ENCODE data around the gene TFF2.

TFF2 gene

DNA sequence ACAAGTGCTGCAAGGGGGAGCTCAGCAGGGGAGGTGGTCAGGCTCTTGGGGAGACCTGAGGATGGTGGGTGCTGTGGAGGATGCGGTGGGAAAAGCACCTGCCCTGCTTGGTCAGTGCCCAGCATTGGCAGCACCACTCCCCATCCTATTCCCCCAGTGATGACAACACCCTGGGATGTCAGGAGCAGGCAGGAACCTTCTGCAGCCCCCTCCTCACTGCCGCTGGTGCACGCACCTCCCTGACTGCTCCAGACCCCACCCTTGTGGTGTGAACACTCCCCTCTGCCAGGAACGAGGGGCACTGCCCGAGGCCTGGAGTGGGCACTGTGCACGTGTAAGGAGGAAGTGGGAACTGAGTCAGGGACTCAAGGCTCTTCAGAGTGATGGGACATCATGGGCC is 32.5 kb upstream of the TFF2 start:
- TF ChIP-seq, protein P1, sequence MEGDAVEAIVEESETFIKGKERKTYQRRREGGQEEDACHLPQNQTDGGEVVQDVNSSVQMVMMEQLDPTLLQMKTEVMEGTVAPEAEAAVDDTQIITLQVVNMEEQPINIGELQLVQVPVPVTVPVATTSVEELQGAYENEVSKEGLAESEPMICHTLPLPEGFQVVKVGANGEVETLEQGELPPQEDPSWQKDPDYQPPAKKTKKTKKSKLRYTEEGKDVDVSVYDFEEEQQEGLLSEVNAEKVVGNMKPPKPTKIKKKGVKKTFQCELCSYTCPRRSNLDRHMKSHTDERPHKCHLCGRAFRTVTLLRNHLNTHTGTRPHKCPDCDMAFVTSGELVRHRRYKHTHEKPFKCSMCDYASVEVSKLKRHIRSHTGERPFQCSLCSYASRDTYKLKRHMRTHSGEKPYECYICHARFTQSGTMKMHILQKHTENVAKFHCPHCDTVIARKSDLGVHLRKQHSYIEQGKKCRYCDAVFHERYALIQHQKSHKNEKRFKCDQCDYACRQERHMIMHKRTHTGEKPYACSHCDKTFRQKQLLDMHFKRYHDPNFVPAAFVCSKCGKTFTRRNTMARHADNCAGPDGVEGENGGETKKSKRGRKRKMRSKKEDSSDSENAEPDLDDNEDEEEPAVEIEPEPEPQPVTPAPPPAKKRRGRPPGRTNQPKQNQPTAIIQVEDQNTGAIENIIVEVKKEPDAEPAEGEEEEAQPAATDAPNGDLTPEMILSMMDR (IDR thresholded peaks at IDR 0.05; ENCODE audit: low read depth, low read length), result no peak

DNA sequence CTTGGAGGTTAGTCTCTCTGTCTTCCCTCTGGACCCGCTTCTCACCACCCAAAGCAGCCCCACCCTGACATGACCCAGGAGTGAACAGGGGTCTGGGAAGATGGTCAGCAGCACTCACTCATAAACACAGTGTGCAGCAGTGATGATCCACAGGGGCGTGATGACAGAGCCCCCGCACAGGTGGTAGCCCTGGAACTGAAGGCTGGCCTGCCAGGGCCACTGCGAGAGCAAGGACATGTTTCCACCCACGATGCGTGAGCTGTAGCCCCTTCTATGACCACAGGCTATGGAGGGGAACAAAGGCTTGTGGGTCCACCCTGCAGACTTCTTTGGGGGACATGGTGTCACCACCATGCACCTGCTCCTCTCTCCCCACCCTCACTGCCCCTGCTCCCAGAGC is 32.1 kb upstream of the TFF2 start:
- TF ChIP-seq, protein P1 (IDR thresholded peaks at IDR 0.05; ENCODE audit: low read depth, low read length), result no peak
- no peak for DNase-seq (ENCODE audit: extremely low read depth, low read depth)

More for the DNA sequence above, 32.5 kb upstream of the TFF2 start:
- DNase-seq (ENCODE audit: extremely low read depth, low read depth), result no peak

DNA sequence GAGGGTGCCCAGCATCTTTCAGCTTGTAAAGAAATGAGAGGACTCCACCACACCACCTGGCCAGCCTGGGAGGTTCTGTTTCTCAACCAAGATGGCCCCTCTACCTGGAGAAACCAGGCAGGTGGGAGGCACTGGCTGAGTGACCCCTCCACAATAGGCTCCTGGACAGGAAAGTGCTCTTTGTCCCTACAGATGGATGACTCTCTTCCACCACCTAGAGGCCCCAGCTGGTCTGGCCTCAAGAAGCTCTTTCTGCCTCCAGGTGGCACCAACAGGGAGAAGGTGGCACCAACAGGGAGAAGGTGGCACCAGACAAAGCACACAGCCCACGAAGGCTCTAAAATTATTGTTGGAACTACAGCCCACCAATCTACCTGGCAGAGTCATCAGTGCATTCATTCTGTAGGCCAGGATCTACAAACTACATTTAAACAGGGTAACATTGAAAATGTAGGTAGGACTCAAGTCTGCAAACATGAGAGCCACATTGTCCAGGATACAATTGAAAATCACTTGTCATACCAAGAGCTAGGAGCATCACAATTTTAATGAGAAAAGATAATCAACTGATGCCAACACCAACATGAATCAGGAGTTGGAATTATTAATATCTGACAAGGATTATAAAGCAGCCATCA is 30.7 kb upstream of the TFF2 start:
- TF ChIP-seq, protein P1 (IDR thresholded peaks at IDR 0.05; ENCODE audit: low read depth, low read length), result peak; percentile 70
- no peak for DNase-seq (ENCODE audit: extremely low read depth, low read depth)

DNA sequence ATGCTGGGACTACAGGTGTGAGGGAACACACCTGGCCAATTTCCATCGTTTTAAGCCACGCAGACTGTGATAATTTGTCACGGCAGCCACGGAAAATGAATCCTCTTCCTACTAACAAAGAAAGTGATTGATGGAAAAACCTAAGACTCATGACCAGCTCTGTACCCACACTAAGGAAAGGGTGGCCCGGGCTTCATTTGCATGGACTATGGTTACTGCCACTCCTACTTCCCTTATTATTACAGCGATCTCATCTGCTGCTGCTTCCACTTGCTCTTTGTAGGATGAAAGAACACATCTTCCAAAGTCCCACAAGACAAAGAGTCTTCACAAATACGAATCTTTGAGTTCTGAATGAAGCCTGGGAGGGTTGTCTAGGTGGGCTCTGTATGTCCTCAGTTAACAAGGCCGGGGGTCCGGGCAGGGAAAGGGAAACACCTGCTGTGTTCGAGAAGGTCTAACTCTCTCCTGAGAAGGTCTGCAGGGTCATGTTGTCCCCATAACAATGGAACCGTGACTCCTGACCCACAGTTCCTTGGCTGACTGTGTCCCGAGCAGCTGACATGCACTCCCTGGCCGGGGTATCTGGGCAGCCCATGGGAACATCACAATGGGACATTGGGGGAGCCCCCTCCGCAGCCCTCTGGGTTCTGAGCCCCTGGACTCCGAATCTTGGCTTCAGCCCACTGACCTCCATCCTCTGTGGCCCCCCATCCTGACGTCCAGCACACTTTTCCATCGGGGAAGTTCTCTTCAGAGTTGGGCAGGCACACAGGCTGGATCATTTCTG is 28.8 kb upstream of the TFF2 start:
- DNase-seq (ENCODE audit: extremely low read depth, low read depth), result no peak
- TF ChIP-seq, protein P1 (IDR thresholded peaks at IDR 0.05; ENCODE audit: low read depth, low read length), result no peak

DNA sequence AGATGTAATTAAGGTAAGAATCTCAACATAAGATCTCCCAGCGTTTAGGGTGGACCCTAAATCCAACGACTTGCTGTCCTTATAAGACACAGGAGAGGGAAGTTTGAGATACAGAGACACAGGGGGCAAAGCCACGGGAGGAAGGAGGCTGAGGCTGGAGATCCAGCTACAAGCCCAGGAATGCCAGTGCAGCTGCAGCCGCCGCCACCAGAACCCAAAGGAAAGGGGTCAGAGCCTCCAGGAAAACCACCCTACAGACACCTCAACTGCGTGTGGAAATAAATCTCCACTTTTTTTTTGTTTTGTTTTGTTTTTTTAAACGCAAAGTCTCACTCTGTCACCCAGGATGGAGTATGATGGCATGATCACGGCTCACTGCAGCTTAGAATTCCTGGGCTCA is 27.6 kb upstream of the TFF2 start:
- TF ChIP-seq, protein P1 (IDR thresholded peaks at IDR 0.05; ENCODE audit: low read depth, low read length), result no peak
- DNase-seq (ENCODE audit: extremely low read depth, low read depth), result no peak

DNA sequence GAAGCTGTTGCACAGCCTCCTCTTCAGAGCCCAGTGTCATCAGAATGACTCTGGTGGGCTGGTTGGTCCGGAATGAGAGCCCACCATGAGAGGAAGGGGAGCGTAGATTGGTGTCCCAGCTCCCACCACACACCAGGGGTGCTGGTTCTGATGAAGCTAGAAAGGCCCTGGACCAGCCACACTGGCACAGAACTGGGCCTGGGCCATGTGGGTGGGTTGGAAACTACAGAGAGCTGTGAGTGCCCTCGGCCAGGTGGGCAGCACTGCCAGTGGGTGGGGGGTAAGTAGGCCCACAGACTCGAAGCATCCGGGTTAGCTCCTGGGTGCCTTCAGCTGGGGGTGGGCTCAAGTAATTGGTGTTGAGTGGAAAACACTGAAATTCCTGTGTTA is 27.2 kb upstream of the TFF2 start:
- TF ChIP-seq, protein P1 (IDR thresholded peaks at IDR 0.05; ENCODE audit: low read depth, low read length), result no peak
- DNase-seq (ENCODE audit: extremely low read depth, low read depth), result no peak

DNA sequence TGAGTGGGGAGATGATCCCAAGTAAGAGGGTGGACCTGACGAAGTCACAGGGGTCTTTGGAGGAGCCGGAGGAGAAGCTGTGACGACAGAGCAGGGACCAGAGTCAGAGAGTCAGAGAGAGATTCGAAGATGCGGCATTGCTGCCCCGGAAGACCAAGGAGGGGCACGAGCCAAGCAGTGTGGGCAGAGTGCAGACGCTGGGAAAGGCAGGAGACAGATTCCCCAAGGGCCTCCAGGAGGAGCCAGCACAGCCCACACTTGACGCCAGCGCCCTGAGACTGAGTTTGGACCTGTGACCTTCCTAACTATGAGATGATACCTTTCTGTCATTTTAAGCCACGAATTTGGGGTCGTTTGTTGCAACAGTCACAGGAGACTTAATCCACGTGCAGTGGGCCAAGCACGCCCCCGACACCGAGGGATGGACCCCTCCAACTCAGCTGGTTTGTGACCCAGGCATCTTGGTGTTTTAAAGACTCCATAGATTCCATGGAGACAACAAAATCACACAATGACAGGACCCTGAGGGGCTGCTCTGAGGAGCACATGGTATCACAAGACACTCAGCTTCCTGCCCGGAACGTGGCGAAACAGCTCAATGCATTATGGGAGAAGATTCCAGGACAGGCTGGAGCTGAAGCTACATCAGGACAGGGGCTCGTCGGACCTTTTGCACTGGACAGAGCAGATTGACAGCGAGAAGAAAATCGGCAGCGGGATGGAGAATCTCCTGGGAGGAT is 26.6 kb upstream of the TFF2 start:
- TF ChIP-seq, protein P1 (IDR thresholded peaks at IDR 0.05; ENCODE audit: low read depth, low read length), result no peak
- no peak for DNase-seq (ENCODE audit: extremely low read depth, low read depth)
